Glutamatergic neuron (in vitro differentiated cells): Measurements from ENCODE around the gene AQP2. TPM values are rescaled to one million over a fixed set of nuclear protein-coding genes. Genes with fewer than 3 reads are reported as not detected.

ENCODE experiments used
- DNase-seq: peaks from one replicate; pipeline ENCODE4 v3.0.0; 2022
- H3K27ac Mint-ChIP-seq: one replicate; pipeline ENCODE4 v1.8.0; 2020; ENCODE audit warnings: mild to moderate bottlenecking, mixed read lengths, inconsistent platforms; ENCODE audit not compliant: unreplicated experiment
- H3K27me3 Mint-ChIP-seq: one replicate; pipeline ENCODE4 v1.8.0; 2020; ENCODE audit warnings: mild to moderate bottlenecking, moderate library complexity, mixed read lengths, inconsistent platforms; ENCODE audit not compliant: unreplicated experiment
- H3K36me3 Mint-ChIP-seq: one replicate; pipeline ENCODE4 v1.8.0; 2020; ENCODE audit warnings: mild to moderate bottlenecking, mixed read lengths, inconsistent platforms; ENCODE audit not compliant: unreplicated experiment
- H3K4me1 Mint-ChIP-seq: one replicate; pipeline ENCODE4 v1.8.0; 2020; ENCODE audit warnings: mild to moderate bottlenecking, low read depth, mixed read lengths, inconsistent platforms; ENCODE audit not compliant: unreplicated experiment
- H3K4me3 Mint-ChIP-seq: one replicate; pipeline ENCODE4 v1.8.0; 2020; ENCODE audit warnings: mild to moderate bottlenecking, mixed read lengths, inconsistent platforms; ENCODE audit not compliant: unreplicated experiment
- H3K9me3 Mint-ChIP-seq: one replicate; pipeline ENCODE4 v1.8.0; 2020; ENCODE audit warnings: mild to moderate bottlenecking, moderate library complexity, mixed read lengths, inconsistent platforms; ENCODE audit not compliant: unreplicated experiment
- total RNA-seq: library from RNA; stranded (reverse); fragmentation: NEBNext Ultra II Directional; extraction: Animal tissue kit (Norgen Biotek cat#: 25700); gene quantifications from one replicate; pipeline ENCODE4 v1.2.1, GENCODE V29; 2021; ENCODE audit not compliant: unreplicated experiment
- TF ChIP-seq, protein P1 (sequence below): fragments of 200-600 bp; sonication (generic); IDR thresholded peaks from one replicate; pipeline ENCODE4 v1.5.0; 2021; ENCODE audit not compliant: partially characterized antibody, unreplicated experiment

AQP2 gene
- total RNA-seq, 1 donor from 2014 or later = not detected

DNA sequence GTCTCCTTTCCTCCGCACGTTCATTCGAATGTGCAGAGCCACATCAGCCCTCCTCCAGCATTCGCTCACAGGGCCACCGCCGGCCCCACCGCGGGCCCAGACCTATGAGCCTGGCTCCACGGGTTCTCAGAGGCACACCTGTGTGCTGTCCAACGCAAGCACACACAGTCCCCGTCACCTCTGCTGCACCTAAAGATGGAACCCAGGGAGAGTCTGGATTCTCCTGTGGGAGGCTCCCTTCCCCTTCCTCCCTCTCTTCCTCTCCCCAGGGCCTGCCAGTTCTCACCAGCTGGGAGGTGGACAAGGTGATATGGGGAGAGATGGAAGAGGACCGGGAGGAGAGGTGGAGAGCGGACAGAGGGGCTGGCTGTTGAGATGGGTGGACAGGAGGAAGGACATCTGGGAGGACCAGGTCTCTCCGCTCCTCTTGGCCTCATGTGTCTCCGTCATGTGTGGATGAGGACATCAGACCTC lies 17.3 kb downstream of the AQP2 start:
- peaks cover 5% of the 10 kb centered on the region for H3K27me3 Mint-ChIP-seq
- TF ChIP-seq, protein P1, sequence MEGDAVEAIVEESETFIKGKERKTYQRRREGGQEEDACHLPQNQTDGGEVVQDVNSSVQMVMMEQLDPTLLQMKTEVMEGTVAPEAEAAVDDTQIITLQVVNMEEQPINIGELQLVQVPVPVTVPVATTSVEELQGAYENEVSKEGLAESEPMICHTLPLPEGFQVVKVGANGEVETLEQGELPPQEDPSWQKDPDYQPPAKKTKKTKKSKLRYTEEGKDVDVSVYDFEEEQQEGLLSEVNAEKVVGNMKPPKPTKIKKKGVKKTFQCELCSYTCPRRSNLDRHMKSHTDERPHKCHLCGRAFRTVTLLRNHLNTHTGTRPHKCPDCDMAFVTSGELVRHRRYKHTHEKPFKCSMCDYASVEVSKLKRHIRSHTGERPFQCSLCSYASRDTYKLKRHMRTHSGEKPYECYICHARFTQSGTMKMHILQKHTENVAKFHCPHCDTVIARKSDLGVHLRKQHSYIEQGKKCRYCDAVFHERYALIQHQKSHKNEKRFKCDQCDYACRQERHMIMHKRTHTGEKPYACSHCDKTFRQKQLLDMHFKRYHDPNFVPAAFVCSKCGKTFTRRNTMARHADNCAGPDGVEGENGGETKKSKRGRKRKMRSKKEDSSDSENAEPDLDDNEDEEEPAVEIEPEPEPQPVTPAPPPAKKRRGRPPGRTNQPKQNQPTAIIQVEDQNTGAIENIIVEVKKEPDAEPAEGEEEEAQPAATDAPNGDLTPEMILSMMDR = no peak
- no peak for DNase-seq
- peaks cover 12% of the 10 kb centered on the region for H3K9me3 Mint-ChIP-seq
- peaks cover 9% of the 10 kb centered on the region for H3K4me1 Mint-ChIP-seq
- peak overlapping the region; percentile 34 for H3K4me3 Mint-ChIP-seq
- no peak overlapping the region for H3K27ac Mint-ChIP-seq
- H3K36me3 Mint-ChIP-seq = peaks cover 4% of the 10 kb centered on the region

DNA sequence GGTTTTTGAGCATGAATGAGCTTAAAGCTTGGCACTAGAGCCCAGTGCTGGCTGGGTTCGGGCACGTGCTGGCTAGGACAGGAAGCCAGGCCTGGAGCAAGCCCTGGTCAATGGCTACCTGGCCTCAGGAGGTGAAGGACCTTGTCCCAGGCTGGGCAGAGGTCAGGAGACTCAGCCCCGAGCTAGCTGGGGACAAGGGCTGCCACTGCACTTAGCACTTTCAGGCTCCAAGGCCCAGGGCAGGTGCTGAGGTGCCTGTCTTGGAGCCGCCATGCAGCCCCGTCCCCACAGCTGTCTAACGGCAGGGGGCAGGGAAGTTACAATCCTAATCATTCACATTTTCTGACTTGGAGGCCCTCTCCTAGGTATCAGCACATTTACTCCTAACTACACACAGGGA lies 17.9 kb downstream of the AQP2 start:
- Mint-ChIP-seq H3K4me1 (peaks cover 10% of the 10 kb centered on the region), H3K9me3 (peaks cover 13% of the 10 kb centered on the region), H3K36me3 (peaks cover 4% of the 10 kb centered on the region), H3K4me3 (no peak overlapping the region), H3K27me3 (peaks cover 3% of the 10 kb centered on the region), H3K27ac (no peak overlapping the region)
- DNase-seq = no peak
- TF ChIP-seq, protein P1 = no peak

DNA sequence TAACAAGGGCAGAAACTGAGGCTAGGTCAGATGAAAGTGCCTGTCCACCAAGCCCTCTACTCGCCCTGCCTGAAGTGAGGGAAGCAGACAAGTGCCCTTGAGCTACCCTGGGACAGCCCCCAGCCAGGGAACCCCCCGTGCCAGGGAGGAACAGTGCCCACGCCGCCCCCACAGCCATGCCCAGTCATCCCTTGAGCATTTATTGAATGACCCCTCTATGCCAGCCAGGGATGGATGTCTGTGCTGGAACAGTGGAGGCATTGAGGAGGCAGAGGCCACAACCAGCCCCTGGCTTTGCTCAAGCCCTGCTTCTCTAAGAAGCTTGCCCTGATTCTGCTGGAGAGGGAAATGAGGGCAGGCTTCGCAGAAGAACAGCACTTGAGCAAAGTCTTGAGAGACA lies 18.5 kb downstream of the AQP2 start:
- TF ChIP-seq, protein P1 = peak; percentile 1
- Mint-ChIP-seq H3K4me1 (peaks cover 12% of the 10 kb centered on the region), H3K4me3 (no peak overlapping the region), H3K27ac (no peak overlapping the region), H3K9me3 (peaks cover 13% of the 10 kb centered on the region), H3K36me3 (peaks cover 4% of the 10 kb centered on the region), H3K27me3 (peaks cover 3% of the 10 kb centered on the region)
- DNase-seq = no peak

DNA sequence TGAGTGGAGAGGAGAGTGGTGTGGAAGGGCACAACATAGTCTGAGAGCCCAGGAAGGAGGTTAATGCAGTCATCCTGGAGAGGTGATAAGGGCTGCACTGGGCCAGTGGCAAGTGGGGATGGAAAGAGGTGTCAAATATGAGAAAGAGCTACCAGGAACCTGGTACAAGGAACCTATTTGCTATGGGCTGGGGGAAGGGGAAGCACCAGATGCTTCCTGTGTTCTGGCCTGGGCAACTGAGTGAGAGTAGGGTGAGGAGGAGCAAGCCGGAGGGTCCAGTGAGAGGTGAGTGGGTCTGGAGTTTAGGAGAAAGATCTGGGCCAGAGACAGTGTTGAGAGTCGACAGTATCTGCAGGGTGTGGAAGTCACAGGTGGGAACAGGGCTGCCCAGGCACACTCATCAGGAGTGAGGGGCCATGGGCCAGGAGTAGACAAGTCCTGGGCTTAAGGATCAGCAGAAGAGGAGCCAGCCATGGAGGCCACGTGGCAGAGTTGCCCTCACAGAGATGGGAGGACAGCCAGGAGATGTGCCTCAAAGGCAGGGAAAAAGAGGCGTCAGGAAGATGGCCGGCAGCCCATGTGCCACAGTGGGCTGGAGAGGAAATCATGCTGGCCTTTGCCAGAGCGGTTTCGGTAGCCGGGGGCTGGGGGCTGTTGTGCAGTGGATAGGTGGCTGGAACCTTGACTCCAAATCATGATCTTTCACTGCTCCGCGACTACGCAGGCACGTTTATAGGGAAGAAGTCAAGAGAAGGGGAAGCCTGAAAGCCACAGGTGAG lies 19.3 kb downstream of the AQP2 start:
- no peak for DNase-seq
- H3K9me3 Mint-ChIP-seq = peaks cover 10% of the 10 kb centered on the region
- H3K4me3 Mint-ChIP-seq = no peak overlapping the region
- H3K27ac Mint-ChIP-seq = no peak overlapping the region
- no peaks in the 10 kb centered on the region for H3K27me3 Mint-ChIP-seq
- peaks cover 13% of the 10 kb centered on the region for H3K4me1 Mint-ChIP-seq
- H3K36me3 Mint-ChIP-seq = no peaks in the 10 kb centered on the region
- TF ChIP-seq, protein P1 = no peak

DNA sequence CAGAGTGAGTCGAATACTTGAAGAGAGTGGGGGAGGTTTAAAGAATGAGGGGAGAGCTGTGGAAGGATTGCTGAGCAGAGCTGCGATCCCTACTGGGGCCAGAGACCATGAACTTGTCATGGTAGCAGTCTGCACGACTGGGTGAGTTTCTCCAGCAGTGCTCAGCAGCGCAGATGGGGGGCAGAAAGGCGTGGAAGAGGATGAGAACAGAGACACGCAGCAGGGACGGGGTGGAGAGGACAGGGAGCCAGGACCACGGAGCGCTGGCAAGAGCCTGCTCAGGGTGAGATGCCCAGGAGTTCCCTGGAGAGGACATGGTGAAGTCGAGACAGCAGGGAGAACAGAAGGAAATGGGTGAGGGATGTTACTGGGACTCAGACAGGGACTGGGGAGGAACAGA lies 20.1 kb downstream of the AQP2 start:
- TF ChIP-seq, protein P1 = no peak
- Mint-ChIP-seq H3K27me3 (no peaks in the 10 kb centered on the region), H3K4me3 (no peak overlapping the region), H3K36me3 (no peaks in the 10 kb centered on the region), H3K9me3 (peaks cover 10% of the 10 kb centered on the region), H3K27ac (no peak overlapping the region), H3K4me1 (peaks cover 15% of the 10 kb centered on the region)
- DNase-seq = no peak
